Thoracic aorta (tissue), 2 donors: ENCODE measurements around the gene LCE1B. TPM values are rescaled to one million over a fixed set of nuclear protein-coding genes. Genes with fewer than 3 reads are reported as not detected.

Experiments used
- ATAC-seq: fragments of 150-250 bp; one replicate; pipeline ENCODE4 v1.8.0; 2017; ENCODE audit warnings: low read depth; ENCODE audit not compliant: insufficient number of reproducible peaks, low FRiP score
- DNase-seq: peaks from one replicate; pipeline ENCODE4 v3.0.0-alpha.2; 2020; ENCODE audit warnings: low spot score
- H3K27ac ChIP-seq, 2 donors: fragments of 200-600 bp; sonication (generic); 1 replicate in 1 of 2; 2 replicates in 1 of 2; pipeline ENCODE4 v1.5.1; 2016; ENCODE audit warnings: mild to moderate bottlenecking in 2 of 2, moderate library complexity in 2 of 2
- H3K27me3 ChIP-seq: fragments of 200-600 bp; sonication (generic); replicated peaks from 2 replicates; pipeline ENCODE4 v1.6.0; 2016; ENCODE audit warnings: mild to moderate bottlenecking; ENCODE audit not compliant: insufficient read depth
- H3K36me3 ChIP-seq: fragments of 200-600 bp; sonication (generic); one replicate; pipeline ENCODE4 v1.5.1; 2016
- H3K4me1 ChIP-seq, 2 donors: fragments of 200-600 bp; sonication (generic); 1 replicate in 1 of 2; 2 replicates in 1 of 2; pipeline versions ENCODE4 v1.5.1 to v1.6.0; 2016; ENCODE audit warnings: low read depth in 2 of 2, mild to moderate bottlenecking in 1 of 2; ENCODE audit not compliant: control insufficient read depth in 1 of 2
- H3K4me3 ChIP-seq: fragments of 200-600 bp; sonication (generic); 2 replicates; pipeline ENCODE4 v1.5.1; 2016; ENCODE audit warnings: mild to moderate bottlenecking
- H3K9me3 ChIP-seq: fragments of 200-600 bp; sonication (generic); 2 replicates; pipeline ENCODE4 v1.5.1; 2016
- CTCF ChIP-seq: fragments of 200-600 bp; sonication (generic); IDR thresholded peaks from one replicate; pipeline ENCODE4 v1.5.1; 2019; ENCODE audit warnings: antibody characterized with exemption
- total RNA-seq, 2 donors: library from RNA; depleted of rRNA; stranded (reverse); fragments of >200 nt; gene quantifications; one replicate each; pipeline versions ENCODE4 v1.1.0 to v1.2.3, GENCODE V29; 2016

Gene LCE1B
- total RNA-seq, 2 donors from 2014 or later: not detected

- H3K4me1 ChIP-seq: no peaks in the 10 kb centered on the region
- no peak overlapping the region for H3K27ac ChIP-seq
- no peaks in the 10 kb centered on the region for H3K36me3 ChIP-seq
- H3K4me3 ChIP-seq: no peak overlapping the region
- DNase-seq (no peak), ATAC-seq (no peak)
- no peaks in the 10 kb centered on the region for H3K27me3 ChIP-seq
- no peak for TF ChIP-seq CTCF
- H3K9me3 ChIP-seq: no peaks in the 10 kb centered on the region
Observed at GRCh38 chr1:152824964-152825363, 13.2 kb downstream of the LCE1B start.

- TF ChIP-seq CTCF: no peak
- H3K4me1 ChIP-seq: no peaks in the 10 kb centered on the region
- DNase-seq (no peak), ATAC-seq (no peak)
- no peaks in the 10 kb centered on the region for H3K9me3 ChIP-seq
- no peaks in the 10 kb centered on the region for H3K27me3 ChIP-seq
- H3K4me3 ChIP-seq: no peak within 1 kb of the TSS
- H3K36me3 ChIP-seq: no peaks in the 10 kb centered on the region
- no peak within 1 kb of the TSS for H3K27ac ChIP-seq
Observed at GRCh38 chr1:152827173-152827572, 15.4 kb downstream of the LCE1B start, which contains the start of gene LCE1A. TSS of gene LCE1A (plus strand) at chr1:152827473. CDS start at chr1:152827473, 0 bp downstream.

- DNase-seq: no peak
- ATAC-seq: no peak
Observed at GRCh38 chr1:152836870-152837269, 25.1 kb downstream of the LCE1B start.

DNA sequence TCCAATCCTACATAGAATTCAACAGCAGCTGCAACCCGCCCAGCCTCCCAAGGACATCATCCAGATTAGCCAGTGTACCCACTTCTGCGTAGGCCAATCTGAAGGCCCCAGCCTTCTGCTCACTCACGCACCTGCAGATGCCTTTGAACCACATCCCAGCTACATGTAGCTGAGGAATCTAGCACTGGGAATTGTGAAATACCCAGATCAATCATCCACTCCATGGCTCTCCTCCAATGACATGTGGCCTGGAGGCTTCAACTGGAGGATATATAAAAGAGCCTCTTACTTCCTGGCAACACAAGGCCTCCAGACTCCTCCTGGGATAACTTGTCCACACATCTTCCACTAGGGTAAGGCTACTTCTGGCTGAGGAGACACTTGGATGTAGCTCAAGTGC, 30.8 kb downstream of the LCE1B start, which contains the start of gene LCE6A:
TSS of gene LCE6A (plus strand) at position 301 of the 400 bp plus-strand sequence. CDS start 665 bp downstream, outside the sequence.
- Histone ChIP-seq H3K36me3 (no peaks in the 10 kb centered on the region), H3K27me3 (no peaks in the 10 kb centered on the region), H3K27ac (no peak within 1 kb of the TSS), H3K4me1 (no peaks in the 10 kb centered on the region), H3K9me3 (no peaks in the 10 kb centered on the region), H3K4me3 (no peak within 1 kb of the TSS)
- ATAC-seq (no peak), DNase-seq (no peak)
- TF ChIP-seq CTCF: no peak

More at GRCh38 chr1:152836870-152837269, 25.1 kb downstream of the LCE1B start:
- Histone ChIP-seq H3K9me3 (no peaks in the 10 kb centered on the region), H3K36me3 (no peaks in the 10 kb centered on the region), H3K27me3 (no peaks in the 10 kb centered on the region), H3K4me3 (no peak overlapping the region), H3K4me1 (no peaks in the 10 kb centered on the region), H3K27ac (no peak overlapping the region)
- TF ChIP-seq CTCF: no peak

GRCh38 chr1:152855661-152856060, 43.9 kb downstream of the LCE1B start:
- no peaks in the 10 kb centered on the region for H3K36me3 ChIP-seq
- H3K27me3 ChIP-seq: no peaks in the 10 kb centered on the region
- H3K9me3 ChIP-seq: no peaks in the 10 kb centered on the region
- H3K27ac ChIP-seq: no peak overlapping the region
- ATAC-seq (no peak), DNase-seq (no peak)
- no peaks in the 10 kb centered on the region for H3K4me1 ChIP-seq
- H3K4me3 ChIP-seq: no peak overlapping the region
- no peak for TF ChIP-seq CTCF
